ENCODE results near the gene AASS. TPM values are rescaled to one million over a fixed set of nuclear protein-coding genes. Genes with fewer than 3 reads are reported as not detected.

AASS gene
- total RNA-seq, 2 experiments from 2014 or later: 0.98 to 1.5 TPM

- POLR2A ChIA-PET: no interaction called here
- no peaks in the 10 kb centered on the region for H3K27me3 Mint-ChIP-seq
- intact Hi-C loops (cut with DNase I, micrococcal nuclease): no loop called here
Measured at GRCh38 chr7:122094549-122094948, 49.5 kb downstream of the AASS start.

GRCh38 chr7:122092964-122093797 is 50.9 kb downstream of the AASS start:
- Histone ChIP-seq H3K36me3 (ENCODE audit: insufficient read depth, low read length) (no peaks in the 10 kb centered on the region), H3K9me3 (ENCODE audit: control insufficient read depth in 1 of 2, insufficient read depth in 1 of 2, low read length in 2 of 2) (no peaks in the 10 kb centered on the region), H3K27me3 (ENCODE audit: control insufficient read depth in 1 of 2, insufficient read depth in 2 of 2, low read length in 2 of 2) (no peaks in the 10 kb centered on the region), H3K4me1 (ENCODE audit: insufficient read depth, low read length) (no peaks in the 10 kb centered on the region), H3K4me3 (ENCODE audit: low read length) (no peak overlapping the region), H3K27ac (ENCODE audit: low read depth in 1 of 2, low read length in 2 of 2) (no peak overlapping the region)
- peak; percentile 52 for ATAC-seq (ENCODE audit: poor library complexity)
- no peak overlapping the region for H3K27ac Mint-ChIP-seq
- ChIA-PET POLR2A (no interaction called here), CTCF (no interaction called here)
- peak; percentile 48 for TF ChIP-seq CTCF (IDR thresholded peaks at IDR 0.05)
- H3K27me3 Mint-ChIP-seq: no peaks in the 10 kb centered on the region
- no peaks in the 10 kb centered on the region for H3K9me3 Mint-ChIP-seq
- intact Hi-C loops (cut with DNase I, micrococcal nuclease): no loop called here
- H3K36me3 Mint-ChIP-seq (ENCODE audit: low read depth): peaks cover 3% of the 10 kb centered on the region
- no peaks in the 10 kb centered on the region for H3K4me1 Mint-ChIP-seq (ENCODE audit: low read depth)
- DNase-seq: peak; percentile 2 to 66 (median 29)
- no peak overlapping the region for H3K4me3 Mint-ChIP-seq

More at GRCh38 chr7:122094549-122094948, 49.5 kb downstream of the AASS start:
- ATAC-seq (ENCODE audit: poor library complexity) (no peak), DNase-seq (no peak)
- no peaks in the 10 kb centered on the region for H3K9me3 Mint-ChIP-seq
- Histone ChIP-seq H3K27me3 (ENCODE audit: control insufficient read depth in 1 of 2, insufficient read depth in 2 of 2, low read length in 2 of 2) (no peaks in the 10 kb centered on the region), H3K36me3 (ENCODE audit: insufficient read depth, low read length) (no peaks in the 10 kb centered on the region), H3K4me1 (ENCODE audit: insufficient read depth, low read length) (no peaks in the 10 kb centered on the region), H3K27ac (ENCODE audit: low read depth in 1 of 2, low read length in 2 of 2) (no peak overlapping the region), H3K9me3 (ENCODE audit: control insufficient read depth in 1 of 2, insufficient read depth in 1 of 2, low read length in 2 of 2) (no peaks in the 10 kb centered on the region), H3K4me3 (ENCODE audit: low read length) (no peak overlapping the region)
- H3K27ac Mint-ChIP-seq: no peak overlapping the region
- CTCF ChIA-PET: no interaction called here
- no peak overlapping the region for H3K4me3 Mint-ChIP-seq
- TF ChIP-seq CTCF (IDR thresholded peaks at IDR 0.05): no peak
- H3K36me3 Mint-ChIP-seq (ENCODE audit: low read depth): peaks cover 3% of the 10 kb centered on the region
- no peaks in the 10 kb centered on the region for H3K4me1 Mint-ChIP-seq (ENCODE audit: low read depth)

GRCh38 chr7:122082670-122083069 is 61.4 kb downstream of the AASS start:
- ChIA-PET POLR2A (no interaction called here), CTCF (no interaction called here)
- Mint-ChIP-seq H3K27ac (no peak overlapping the region), H3K9me3 (peaks cover under 1% of the 10 kb centered on the region), H3K27me3 (no peaks in the 10 kb centered on the region), H3K4me3 (no peak overlapping the region), H3K4me1 (ENCODE audit: low read depth) (no peaks in the 10 kb centered on the region), H3K36me3 (ENCODE audit: low read depth) (peaks cover 5% of the 10 kb centered on the region)
- ATAC-seq (ENCODE audit: poor library complexity) (no peak), DNase-seq (no peak)
- Histone ChIP-seq H3K36me3 (ENCODE audit: insufficient read depth, low read length) (no peaks in the 10 kb centered on the region), H3K27me3 (ENCODE audit: control insufficient read depth in 1 of 2, insufficient read depth in 2 of 2, low read length in 2 of 2) (no peaks in the 10 kb centered on the region), H3K9me3 (ENCODE audit: control insufficient read depth in 1 of 2, insufficient read depth in 1 of 2, low read length in 2 of 2) (no peaks in the 10 kb centered on the region), H3K4me1 (ENCODE audit: insufficient read depth, low read length) (no peaks in the 10 kb centered on the region), H3K4me3 (ENCODE audit: low read length) (no peak overlapping the region), H3K27ac (ENCODE audit: low read depth in 1 of 2, low read length in 2 of 2) (no peak overlapping the region)
- TF ChIP-seq CTCF (IDR thresholded peaks at IDR 0.05): no peak
- intact Hi-C loops (cut with DNase I, micrococcal nuclease): no loop called here
